Measurements from ENCODE around the gene UBXN11.
A peak's percentile ranks its signal among the peaks of the same experiment; 100 is the strongest.

UBXN11 gene

GRCh38 chr1:26306290-26307229 lies at the start of gene UBXN11:
Gene UBXN11 (minus strand): TSS chr1:26306636. CDS start chr1:26302883, 3,753 bp downstream.
- peak; percentile 91 for DNase-seq (ENCODE audit: low read depth)

- DNase-seq (ENCODE audit: low read depth), result no peak
Observed at GRCh38 chr1:26356106-26356505, 49.7 kb upstream of the UBXN11 start.

- DNase-seq (ENCODE audit: low read depth), result no peak
Observed at GRCh38 chr1:26354972-26355371, 48.5 kb upstream of the UBXN11 start.

- no peak for DNase-seq (ENCODE audit: low read depth)
Observed at GRCh38 chr1:26353976-26354820, 47.8 kb upstream of the UBXN11 start, which contains the start of gene CRYBG2. Gene CRYBG2 (minus strand): TSS chr1:26354130. CDS start chr1:26346657, 7,473 bp downstream.

- no peak for DNase-seq (ENCODE audit: low read depth)
Observed at GRCh38 chr1:26353210-26353859, 46.9 kb upstream of the UBXN11 start.

- no peak for DNase-seq (ENCODE audit: low read depth)
Observed at GRCh38 chr1:26352338-26352679, 45.9 kb upstream of the UBXN11 start.

- DNase-seq (ENCODE audit: low read depth), result no peak
Observed at GRCh38 chr1:26351590-26352337, 45.3 kb upstream of the UBXN11 start.

GRCh38 chr1:26350701-26351589 lies 44.5 kb upstream of the UBXN11 start:
- no peak for DNase-seq (ENCODE audit: low read depth)

- DNase-seq (ENCODE audit: low read depth), result no peak
Observed at GRCh38 chr1:26350343-26350700, 43.9 kb upstream of the UBXN11 start.

GRCh38 chr1:26349877-26350244 lies 43.4 kb upstream of the UBXN11 start:
- no peak for DNase-seq (ENCODE audit: low read depth)

GRCh38 chr1:26349188-26349876 lies 42.9 kb upstream of the UBXN11 start:
- no peak for DNase-seq (ENCODE audit: low read depth)

GRCh38 chr1:26346274-26347033 lies 40.0 kb upstream of the UBXN11 start:
- DNase-seq (ENCODE audit: low read depth), result no peak

- DNase-seq (ENCODE audit: low read depth), result no peak
Observed at GRCh38 chr1:26345718-26346117, 39.3 kb upstream of the UBXN11 start.

- DNase-seq (ENCODE audit: low read depth), result no peak
Observed at GRCh38 chr1:26344147-26344920, 37.9 kb upstream of the UBXN11 start.

- no peak for DNase-seq (ENCODE audit: low read depth)
Observed at GRCh38 chr1:26340047-26340481, 33.6 kb upstream of the UBXN11 start.

- DNase-seq (ENCODE audit: low read depth), result no peak
Observed at GRCh38 chr1:26338670-26339069, 32.2 kb upstream of the UBXN11 start.

GRCh38 chr1:26337625-26338024 lies 31.2 kb upstream of the UBXN11 start:
- DNase-seq (ENCODE audit: low read depth), result no peak

GRCh38 chr1:26337206-26337535 lies 30.7 kb upstream of the UBXN11 start:
- no peak for DNase-seq (ENCODE audit: low read depth)
